ENCODE measurements around the gene LRRC19.

GRCh38 chr9:26947736-26948135 lies 57.7 kb downstream of the LRRC19 start:
- no peak for TF ChIP-seq POLR2AphosphoS5 (IDR thresholded peaks at IDR 0.05; ENCODE audit: low read depth, low read length)
- no peak for TF ChIP-seq REST (IDR thresholded peaks at IDR 0.05; ENCODE audit: insufficient read depth in 1 of 2, low read depth in 2 of 2, low read length in 2 of 2)
- no peak for TF ChIP-seq TAF1 (IDR thresholded peaks at IDR 0.05; ENCODE audit: borderline replicate concordance, insufficient read depth, low read length)
- no peak for TF ChIP-seq SIN3A (IDR thresholded peaks at IDR 0.05; ENCODE audit: borderline replicate concordance, insufficient read depth, low read length)
